Measurements from ENCODE around the gene SNRK.

GRCh38 chr3:43327582-43327979 lies 41.2 kb downstream of the SNRK start:
- TF ChIP-seq EZH2phosphoT487 (IDR thresholded peaks at IDR 0.05; ENCODE audit: borderline replicate concordance): no peak
- no peak for TF ChIP-seq CTCF (IDR thresholded peaks at IDR 0.05 in 2 of 3, conservative IDR thresholded peaks at IDR 0.05 in 1 of 3; ENCODE audit: borderline replicate concordance in 1 of 3, insufficient read depth in 1 of 3, low read depth in 2 of 3, low read length in 2 of 3)
- TF ChIP-seq REST (IDR thresholded peaks at IDR 0.05; ENCODE audit: low read depth): no peak
- no peak for TF ChIP-seq POLR2AphosphoS5 (IDR thresholded peaks at IDR 0.05; ENCODE audit: low read depth, low read length)
- TF ChIP-seq ZFX (IDR thresholded peaks at IDR 0.05): no peak
- TF ChIP-seq EZH2 (IDR thresholded peaks at IDR 0.05): no peak
- no peak for TF ChIP-seq CBX3 (IDR thresholded peaks at IDR 0.05; ENCODE audit: low read depth)
- TF ChIP-seq MAX (IDR thresholded peaks at IDR 0.05): no peak
- TF ChIP-seq CEBPB (IDR thresholded peaks at IDR 0.05; ENCODE audit: low read depth): no peak
- TF ChIP-seq RAD21 (IDR thresholded peaks at IDR 0.05; ENCODE audit: low read depth): no peak
- no peak for TF ChIP-seq EGR1 (IDR thresholded peaks at IDR 0.05; ENCODE audit: low read depth)
- TF ChIP-seq YY1 (IDR thresholded peaks at IDR 0.05; ENCODE audit: extremely low read depth, insufficient replicate concordance, low read depth, low read length): no peak
- TF ChIP-seq ATF3 (IDR thresholded peaks at IDR 0.05): no peak
- no peak for TF ChIP-seq TCF7L2 (IDR thresholded peaks at IDR 0.05; ENCODE audit: borderline replicate concordance, extremely low read depth, insufficient read depth, insufficient read length)

Measured in HCT116 (cell line).